Activated effector memory CD4-positive, alpha-beta T cell treated with anti-CD3 and anti-CD28 coated beads, Interleukin-2, amount 50 U/mL, for 16 hours (primary cell): ENCODE results near the gene PPP1R17.

ENCODE experiments used
- DNase-seq: peaks from one replicate; pipeline ENCODE4 v3.0.0-alpha.2; 2020

The PPP1R17 gene

DNA sequence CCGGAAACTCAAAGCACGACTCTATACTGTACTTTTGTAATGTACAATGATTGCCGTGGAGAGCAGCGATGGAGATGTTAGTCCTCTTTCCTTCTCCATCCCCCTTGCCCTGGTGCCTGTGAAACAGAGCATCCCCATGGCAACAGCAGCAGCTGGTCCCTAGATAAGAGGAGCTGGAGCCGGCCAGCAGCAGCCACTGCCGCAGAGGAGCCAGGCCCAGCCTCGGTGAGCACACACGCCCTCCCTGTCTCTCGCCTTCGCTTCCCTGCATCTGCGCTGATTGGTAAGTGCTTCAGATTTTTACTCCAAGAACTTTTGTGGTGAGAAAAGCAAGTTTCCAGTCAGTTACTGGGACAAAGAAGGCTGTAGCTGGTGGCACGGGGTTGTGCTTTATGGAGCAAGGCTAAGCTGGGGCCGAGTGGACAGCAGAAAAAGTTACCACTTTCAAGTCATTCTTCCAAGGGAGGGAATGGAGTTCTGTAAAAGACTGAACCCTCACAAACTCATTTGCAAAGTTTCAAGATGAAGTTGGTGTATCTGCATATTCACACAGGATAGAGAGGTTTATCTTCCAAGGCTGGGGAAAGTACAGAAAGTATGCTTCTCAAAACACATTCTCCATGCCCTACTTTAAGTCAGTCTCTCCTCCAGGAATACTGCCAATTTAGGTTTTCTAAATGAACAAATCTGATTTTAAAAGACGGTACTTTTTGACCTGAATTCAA lies at the start of gene PPP1R17:
Gene PPP1R17 (plus strand): TSS at position 192 of the 725 bp plus-strand sequence. CDS start 5,227 bp downstream, outside the sequence.
- no peak for DNase-seq

DNA sequence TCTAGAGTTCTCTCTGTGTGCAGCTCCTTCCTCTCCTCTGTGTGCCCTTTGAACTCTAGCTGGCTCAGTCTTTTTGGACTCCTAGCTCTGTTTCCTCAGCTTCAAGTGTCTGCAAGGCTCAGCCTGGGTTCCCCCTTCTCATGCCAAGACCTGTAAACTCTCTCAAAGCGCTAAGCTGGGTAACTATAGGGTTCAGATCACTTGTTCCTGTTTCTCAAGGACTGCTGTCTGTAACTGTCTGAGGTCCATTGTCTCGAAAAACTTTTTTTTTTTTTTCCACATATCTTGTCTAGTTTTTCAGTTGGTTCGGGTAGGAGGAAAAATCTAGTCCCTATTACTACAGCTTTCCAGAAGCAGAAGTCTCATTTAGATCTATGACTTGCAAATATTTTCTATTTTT lies 46.6 kb upstream of the PPP1R17 start:
- no peak for DNase-seq

DNA sequence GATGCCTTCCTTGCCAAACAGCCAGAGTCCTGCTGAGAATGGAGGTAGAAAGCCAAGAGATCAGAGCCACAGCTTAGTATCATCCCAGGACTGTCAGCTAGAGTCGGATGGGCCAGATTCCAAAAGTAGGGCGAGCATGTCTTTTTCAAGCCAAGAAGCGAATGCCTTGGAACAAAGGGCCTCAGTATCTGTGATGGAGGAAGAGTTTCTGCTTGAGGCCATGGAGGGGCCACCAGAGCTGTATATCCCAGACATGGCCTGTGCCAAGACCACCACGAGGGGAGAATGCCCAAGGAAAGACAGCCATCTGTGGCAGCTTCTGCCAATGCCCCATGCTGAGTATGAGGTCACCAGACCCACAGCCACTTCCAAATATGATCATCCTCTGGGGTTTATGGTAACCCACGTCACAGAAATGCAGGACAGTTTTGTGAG lies 44.3 kb upstream of the PPP1R17 start:
- DNase-seq = no peak

DNA sequence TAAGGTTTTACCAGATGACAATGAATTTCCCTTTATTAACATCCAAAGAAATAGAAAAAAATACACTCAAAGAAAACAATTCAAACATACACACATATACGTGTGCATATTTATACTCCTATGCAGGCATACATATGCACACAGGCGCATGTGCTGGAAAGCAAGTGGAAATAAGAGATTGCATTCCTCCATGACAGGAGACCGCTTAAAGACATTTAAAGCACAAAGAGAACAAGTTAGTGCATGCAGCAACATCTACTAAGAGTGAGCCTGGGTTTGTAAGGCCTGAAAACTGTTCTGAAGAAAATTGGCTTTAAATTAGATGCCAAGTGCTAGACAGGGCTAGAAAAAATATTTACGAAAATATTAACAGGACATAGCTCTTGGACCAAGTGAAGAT lies 40.1 kb upstream of the PPP1R17 start:
- no peak for DNase-seq

DNA sequence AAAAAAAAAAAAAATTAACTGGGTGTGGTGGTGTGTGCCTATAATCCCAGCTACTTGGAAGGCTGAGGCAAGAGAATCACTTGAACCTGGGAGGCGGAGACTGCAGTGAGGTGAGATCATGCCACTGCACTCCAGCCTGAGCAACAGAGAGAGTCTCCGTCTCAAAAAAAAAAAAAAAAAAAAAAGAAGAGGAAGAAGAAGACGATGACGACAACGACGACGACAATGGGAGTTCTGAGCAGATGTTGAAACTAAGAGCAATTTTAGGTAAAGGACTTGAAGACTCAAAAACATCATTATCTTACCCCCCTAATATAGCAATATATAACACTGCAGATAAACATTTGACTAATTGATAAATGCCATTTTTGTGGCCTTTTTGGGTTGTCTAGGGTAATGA lies 39.5 kb upstream of the PPP1R17 start:
- no peak for DNase-seq

DNA sequence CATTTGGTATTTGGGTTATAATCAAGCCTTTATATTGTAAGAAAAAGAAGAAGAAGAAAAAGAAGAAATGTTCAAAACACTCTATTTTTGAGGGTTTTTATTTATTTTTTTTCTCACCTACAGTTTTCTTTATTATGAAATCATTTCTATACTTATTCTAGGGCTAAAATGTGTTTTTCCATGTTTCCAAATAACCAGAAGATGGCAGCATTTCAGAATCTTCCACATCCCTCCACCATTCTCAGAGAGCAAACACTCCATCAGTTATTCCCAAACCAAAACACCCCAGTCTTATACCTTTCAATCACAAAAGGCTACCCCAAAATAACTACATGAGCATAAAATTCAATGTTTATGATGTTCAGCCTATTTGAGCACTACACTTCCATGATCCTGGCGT lies 38.7 kb upstream of the PPP1R17 start:
- DNase-seq = no peak

DNA sequence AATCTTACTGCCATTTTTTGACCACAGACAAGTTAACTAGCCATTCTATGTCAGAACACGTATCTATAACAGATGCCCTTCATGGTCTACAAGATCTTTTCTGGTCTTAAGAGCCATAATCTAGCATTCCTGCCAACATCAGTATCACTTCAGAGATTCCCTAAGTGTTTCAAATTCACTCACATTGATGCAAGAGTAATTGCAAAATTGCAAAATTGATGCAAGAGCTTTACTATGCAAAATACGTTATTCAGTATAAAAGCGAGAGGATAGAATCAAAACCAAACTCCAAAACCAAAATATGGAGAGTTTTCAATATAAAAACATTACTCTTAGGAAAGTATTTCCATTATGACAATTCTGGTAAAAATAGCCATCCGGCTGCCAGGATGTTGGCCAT lies 38.1 kb upstream of the PPP1R17 start:
- no peak for DNase-seq

DNA sequence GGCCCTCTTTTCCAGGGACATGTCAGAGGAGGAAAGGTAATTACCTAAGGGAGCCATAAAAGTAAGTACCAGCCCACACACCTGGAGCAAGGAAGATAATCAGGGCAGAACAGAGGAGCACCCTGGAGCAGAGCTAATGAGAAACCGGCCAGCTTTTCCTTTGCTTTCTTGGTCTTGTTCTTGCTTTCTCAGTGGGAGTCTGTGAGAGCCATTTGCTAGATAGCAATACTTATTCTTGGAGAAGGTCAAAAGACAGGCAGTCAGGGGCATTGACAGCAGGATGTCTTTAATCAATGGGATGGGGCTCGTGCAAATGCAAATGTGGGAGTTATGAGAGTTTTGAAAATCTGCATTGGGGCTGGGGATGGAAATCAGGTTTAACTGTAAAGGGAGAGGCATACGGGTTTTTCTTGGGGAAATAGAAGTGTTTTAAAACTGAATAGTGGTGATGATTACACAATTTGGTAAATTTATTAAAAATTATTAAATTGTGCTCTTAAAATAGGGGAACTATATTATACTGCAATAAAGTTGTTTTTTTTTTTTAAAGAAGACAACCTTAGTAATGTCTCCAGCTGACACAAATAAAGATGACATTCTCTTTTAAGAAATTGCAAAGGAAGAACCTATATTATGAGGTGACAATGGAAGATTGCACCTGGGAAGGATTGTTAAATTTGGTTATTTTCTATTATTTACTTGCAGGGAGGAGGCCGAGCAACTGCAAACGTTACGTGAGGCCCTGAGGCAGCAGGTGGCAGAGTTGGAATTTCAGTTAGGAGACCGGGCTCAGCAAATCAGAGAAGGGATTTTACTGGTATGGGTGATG lies 35.6 kb upstream of the PPP1R17 start:
- no peak for DNase-seq

DNA sequence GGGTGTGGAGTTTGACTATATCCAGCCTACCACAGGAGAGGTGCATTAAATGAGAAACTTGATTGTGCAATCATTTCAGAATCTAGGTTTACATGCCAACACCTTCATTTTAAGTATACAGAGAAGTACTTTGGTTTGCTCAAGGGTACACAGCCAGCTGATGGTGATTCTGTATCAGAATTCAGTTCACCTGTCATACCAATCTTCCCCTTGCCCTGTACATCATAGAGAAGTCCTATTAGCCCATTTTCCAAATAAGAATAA lies 35.0 kb upstream of the PPP1R17 start:
- no peak for DNase-seq

DNA sequence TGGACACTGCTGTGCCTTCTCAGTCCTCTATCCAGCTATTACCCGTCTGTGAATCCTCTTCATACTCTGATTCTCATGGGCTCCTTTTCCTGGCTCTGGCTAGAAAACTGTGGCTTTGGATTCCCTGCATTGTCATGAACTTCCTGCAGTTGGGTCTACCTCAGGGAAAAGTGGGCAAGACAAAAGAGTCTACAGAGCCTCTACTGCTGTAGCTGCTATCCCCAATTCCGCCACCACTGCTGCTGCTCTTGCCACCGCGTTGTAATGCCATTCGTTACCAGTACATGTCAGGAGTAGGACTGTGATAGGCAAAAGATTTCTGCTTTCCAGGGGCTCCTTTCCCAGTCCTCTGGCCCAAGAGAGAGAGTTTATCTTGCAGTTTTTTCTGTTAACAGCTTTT lies 23.9 kb upstream of the PPP1R17 start:
- no peak for DNase-seq

DNA sequence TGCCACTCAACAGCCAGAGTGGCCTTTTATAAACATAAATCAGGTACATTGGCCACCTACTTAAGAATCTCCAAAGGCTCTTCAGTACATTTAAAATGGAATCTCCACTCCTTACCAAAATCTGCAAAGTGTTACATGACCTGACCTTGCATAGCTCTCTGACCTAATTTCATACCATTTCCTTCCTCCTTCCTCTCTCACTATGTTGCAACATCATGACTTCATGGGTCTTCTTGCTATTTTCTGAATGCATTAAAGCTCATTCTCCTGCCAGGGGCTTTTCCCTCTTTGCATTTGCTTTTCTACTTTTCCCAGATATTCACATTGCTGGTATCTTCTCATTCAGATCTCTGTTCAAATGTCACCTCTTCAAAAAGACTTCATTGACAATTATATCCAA lies 22.1 kb upstream of the PPP1R17 start:
- DNase-seq = no peak

DNA sequence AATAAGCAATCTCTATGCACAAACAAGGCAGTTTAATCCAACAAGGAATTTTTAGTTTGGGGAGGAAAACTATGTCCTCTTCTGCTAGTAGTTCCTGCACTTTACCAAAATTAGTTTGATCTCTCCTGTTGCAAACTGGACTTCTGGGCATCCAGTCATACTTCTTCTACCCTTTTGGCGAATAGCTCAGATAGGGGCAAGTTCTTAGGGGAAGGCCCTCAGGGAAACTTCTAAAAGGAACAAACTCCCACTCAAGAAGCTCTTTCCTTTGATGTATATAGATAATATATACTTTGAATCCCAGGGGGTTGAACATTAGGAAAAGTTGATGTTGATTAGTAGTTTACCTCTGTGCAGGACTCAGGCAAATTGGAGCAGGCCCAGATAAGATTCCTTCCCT lies 21.5 kb upstream of the PPP1R17 start:
- DNase-seq = no peak

DNA sequence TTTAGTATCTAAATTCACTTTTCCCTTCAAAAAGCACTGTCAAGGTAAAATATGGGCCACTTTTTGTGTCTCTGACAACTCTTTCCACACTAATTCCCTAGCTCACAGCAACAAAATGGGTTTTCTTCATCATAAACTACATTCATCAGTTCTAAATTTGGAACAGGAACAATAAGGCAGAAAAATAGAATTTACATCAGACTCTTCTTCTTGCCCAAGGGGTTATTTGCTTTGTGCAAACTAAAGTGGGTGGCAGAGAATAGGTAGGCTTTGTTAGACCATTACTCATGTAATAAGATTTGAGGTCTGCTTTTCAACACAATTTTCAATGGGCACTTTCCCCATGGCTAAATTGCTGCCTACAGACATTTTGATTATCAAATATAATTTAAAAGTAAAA lies 17.6 kb upstream of the PPP1R17 start:
- DNase-seq = no peak

DNA sequence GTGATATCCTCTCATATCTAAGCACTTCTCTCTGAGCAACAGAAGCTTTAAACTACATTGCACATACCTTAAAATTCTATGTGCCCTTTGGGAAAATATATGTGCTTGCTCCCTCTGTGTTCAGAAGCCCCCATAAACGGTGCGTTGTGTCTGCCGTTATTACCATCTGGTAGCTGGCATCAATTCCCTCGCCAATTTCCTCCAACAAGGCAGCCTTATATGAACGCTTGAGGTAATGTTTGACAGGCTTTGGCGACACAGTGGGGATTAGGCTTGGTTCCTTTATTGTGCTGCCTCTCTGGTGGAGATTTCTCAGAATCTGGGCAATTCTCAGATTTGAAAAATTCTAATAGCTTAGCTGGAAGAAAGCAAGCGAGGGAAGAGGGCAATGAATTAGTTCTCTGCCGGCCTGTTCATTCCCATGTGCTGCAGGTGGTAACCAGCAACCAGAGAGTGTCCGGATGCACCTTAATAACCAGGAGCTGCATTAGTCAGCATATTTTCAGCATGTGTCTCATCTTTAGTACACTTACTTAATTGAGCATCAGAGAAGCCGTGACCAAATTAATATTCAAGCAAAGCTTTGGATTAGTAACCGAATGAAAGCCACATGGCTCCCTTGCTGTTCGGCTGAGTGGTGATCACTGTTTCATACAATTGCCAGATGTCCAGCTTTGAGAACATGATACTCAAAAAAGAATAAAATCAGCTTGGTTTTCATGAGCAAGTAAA lies 7.3 kb upstream of the PPP1R17 start:
- no peak for DNase-seq

DNA sequence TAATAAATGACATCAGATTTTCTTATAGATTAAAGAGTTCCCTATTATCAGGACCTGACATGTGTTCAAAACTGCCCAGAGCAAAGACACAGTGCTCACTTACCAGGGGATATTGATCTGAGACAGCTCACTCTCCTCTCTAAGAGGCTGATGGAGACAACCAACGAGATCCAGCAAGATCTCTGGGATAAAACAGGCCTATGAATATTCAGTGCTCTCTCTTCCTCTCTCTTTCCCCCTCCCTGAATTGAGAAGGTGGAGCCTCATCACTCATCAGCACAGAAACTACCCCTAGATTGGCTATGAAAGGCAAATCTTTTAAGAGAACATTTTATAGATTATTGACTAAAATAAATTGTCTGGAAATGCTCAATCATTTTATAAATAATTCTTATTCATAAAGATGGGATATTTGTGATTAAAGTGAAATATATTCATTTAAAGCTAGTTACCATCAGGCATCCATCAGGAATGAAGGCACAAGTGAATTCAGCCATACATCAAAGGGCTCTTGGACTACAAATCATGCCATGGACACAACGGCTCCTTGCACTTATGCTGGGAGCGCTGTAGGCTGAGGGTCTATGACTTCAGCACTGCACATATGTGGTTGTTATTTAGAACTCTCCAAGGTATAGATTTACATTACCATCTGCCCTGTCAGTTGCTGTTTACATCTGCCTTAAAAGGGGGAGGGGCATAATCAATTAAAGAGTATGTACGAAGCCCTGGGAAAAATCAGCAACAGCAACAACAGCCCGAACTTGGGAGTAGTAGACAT lies 3.4 kb upstream of the PPP1R17 start:
- DNase-seq = no peak

DNA sequence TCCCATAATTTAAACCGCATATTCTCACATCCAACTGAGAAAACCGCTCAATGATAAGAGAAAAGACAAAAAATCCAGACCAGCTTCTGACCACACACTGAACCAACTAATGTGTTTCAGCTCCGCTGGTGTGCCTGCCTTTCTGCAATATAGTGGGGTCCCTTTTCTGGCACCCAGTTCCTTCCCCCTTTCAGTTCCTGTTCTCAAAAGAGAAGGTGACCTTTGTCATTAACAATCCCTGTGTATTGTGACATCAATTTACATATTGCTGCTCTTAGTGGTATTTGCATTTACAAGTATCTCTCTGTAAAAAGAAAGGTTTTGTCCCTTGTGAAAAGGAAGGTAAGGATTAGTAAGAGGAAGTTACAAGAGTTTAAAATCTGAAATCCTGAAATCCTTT lies 1.4 kb downstream of the PPP1R17 start:
- DNase-seq = no peak

DNA sequence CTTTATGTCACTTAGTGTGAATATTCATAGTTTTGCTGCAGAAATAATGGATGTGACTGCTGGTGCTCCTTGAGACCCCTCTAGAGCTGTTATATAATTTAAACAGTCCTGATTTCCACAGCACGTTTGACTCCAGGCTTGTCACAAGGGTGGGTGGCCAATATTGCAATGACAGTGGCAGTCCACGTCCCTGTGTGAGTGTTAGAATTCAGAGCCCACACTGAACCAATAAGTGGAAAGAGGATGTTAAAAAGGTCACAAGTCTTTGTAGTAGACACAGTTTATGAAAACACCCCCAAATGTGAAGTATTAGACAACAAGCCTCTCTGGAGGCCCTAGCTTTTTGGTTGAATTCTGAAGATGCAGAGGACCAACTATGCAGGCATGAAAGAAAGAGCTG lies 2.0 kb downstream of the PPP1R17 start:
- no peak for DNase-seq

DNA sequence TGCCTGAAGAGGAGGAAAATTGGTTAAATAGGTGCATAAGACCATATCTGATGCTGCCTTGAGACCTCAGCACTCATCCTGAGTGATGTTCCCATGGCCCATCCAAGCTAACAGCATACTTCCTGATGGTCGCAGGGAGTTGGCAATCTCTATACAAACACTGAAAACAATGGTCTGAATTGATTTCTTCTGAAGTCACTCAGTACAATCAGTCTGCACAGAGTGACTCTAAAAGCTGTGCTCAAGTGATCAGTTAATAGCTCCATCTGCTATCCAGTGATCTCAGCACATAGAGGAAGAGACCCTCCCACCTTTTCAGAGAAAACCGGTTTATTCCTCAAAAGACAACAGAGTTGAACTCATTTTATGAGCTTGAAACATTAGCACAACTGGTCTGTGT lies 3.9 kb downstream of the PPP1R17 start:
- no peak for DNase-seq

DNA sequence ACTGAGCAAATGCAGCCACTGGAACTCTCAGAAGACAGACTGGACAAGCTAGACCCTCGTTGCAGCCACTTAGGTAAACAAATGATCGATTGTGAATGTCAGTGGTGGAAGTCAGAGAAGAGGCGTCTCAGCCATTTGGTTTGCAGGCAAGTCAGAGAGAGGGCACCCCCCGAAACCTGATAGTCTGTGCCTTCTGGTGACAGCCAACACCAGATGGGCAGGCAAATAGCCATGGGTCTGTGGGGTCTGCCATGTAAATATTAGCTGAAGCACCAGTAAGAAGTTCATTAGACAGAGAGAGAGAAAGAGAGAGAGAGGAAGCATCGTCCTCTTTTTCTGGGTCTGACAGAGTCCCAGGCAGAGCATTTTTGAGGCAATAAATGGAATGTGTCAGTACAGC lies 5.4 kb downstream of the PPP1R17 start:
- DNase-seq = no peak

DNA sequence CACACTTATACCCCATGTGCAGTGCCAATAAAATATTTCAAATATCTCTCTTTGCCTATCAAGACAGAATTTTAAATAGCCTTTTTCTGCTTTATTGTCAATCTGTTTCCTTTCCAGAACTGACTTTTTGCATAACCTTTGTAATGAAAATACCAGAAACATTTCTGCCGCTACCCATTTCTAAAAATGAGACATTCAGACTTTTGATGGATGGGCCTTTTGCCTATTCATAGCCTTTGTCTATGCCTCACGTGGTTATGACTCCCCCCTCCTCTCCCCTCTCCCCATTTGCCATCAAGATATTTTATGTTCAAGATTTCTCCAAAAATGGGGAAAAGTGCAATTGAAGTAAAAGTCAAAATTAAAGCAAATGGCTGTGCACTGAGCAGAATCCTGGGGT lies 5.9 kb downstream of the PPP1R17 start:
- no peak for DNase-seq

DNA sequence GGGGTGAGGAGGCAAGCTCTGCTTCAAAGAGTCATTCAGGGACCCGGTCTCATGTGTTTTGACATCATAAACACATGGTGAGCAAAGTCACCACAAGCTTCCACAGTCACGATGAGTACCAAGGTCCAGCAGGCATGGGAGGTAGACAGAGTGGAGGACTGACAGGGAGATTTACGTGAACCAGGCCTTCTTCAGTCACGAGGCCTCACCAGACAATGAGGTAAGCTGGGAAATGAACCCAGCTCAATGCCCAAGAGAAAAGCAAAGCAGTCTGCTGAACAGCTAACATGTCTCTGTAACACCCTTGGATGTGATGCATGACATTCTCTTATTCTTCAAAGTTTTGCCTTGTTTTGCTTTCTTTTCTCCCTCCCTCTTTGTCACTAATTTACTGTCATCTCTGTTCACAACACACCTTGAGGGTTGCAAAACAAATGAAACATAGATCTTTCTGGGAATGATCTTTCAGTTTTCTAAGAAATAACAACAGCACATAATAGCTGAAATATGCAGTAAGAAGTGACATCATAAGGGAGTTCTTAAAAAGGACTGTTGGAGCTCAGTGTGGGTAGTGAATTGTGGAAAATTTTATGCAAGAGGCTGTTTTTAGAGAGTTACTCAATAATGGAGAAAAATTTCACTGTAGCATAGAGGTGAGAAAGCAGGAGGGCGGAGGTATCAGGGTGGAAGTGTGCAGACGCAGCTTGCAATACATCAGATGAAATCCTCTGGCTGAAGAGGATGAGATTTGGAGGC lies 9.0 kb downstream of the PPP1R17 start:
- no peak for DNase-seq

DNA sequence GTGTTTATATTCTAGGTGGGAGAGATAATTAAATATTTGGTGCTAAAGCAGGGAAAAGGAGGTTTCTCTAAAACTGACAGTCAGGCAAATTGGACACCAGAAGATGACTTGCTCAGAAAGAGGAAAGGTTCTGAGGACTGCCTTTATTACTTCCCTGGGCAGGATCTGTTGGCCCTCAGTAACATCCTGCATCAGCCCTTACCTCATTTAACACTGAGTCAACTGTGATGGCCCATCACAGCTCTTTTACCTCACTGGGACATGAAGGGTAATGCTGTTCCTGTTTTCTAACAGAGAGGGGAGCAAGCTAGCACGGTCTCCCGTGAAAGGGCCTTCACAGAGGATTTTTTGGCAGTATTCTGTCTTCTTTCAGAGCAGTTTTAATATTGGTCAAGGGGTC lies 12.0 kb downstream of the PPP1R17 start:
- no peak for DNase-seq

DNA sequence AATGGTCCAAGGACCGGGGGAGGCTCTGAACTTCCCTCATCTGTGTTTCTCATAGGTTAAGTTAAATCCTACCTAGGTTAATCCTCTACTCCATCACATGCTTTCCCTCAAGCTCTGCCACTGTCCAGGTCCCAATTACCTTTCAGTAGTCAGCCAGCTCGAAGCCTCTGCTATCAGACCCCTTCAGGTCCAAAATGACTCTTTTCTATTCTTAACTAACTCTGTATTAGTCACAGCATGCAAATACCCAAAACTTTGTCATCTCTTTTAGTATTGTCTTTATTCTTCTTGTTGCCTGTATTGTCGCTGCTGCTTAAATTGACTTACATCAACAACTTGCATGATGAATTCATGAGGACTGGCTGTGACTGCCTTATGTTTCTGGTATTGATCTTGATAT lies 15.3 kb downstream of the PPP1R17 start:
- DNase-seq = no peak
